ENCODE results near the gene MTIF2.
"Not testable (repeated sequence)": the region's sequence is repeated elsewhere in the genome, so short reads cannot be mapped to it uniquely, and the experiment has no call there.

GRCh38 chr2:55279214-55279835 is 10.3 kb upstream of the MTIF2 start:
- TF ChIP-seq POLR2A (IDR thresholded peaks at IDR 0.05; ENCODE audit: low read length); CTCF (IDR thresholded peaks at IDR 0.05); EHMT2 (IDR thresholded peaks at IDR 0.05; ENCODE audit: low read depth); EP300 (IDR thresholded peaks at IDR 0.05); TP53 (CRISPR knock-in tag; IDR thresholded peaks at IDR 0.05); MAZ (IDR thresholded peaks at IDR 0.05; ENCODE audit: borderline replicate concordance, low read depth, low read length); CBX2 (IDR thresholded peaks at IDR 0.05; ENCODE audit: borderline replicate concordance, low read depth); MAX (IDR thresholded peaks at IDR 0.05): not testable (repeated sequence)
